HG03097 (cell line): Measurements from ENCODE around the gene CACNB3.

Experiments
- ATAC-seq: cut with Tn5 transposase; IDR thresholded peaks from one replicate; pipeline ENCODE4 v1.9.1; 2021; ENCODE audit not compliant: unreplicated experiment, low FRiP score

CACNB3 gene

GRCh38 chr12:48788524-48788853 lies 29.8 kb upstream of the CACNB3 start:
- ATAC-seq: no peak

DNA sequence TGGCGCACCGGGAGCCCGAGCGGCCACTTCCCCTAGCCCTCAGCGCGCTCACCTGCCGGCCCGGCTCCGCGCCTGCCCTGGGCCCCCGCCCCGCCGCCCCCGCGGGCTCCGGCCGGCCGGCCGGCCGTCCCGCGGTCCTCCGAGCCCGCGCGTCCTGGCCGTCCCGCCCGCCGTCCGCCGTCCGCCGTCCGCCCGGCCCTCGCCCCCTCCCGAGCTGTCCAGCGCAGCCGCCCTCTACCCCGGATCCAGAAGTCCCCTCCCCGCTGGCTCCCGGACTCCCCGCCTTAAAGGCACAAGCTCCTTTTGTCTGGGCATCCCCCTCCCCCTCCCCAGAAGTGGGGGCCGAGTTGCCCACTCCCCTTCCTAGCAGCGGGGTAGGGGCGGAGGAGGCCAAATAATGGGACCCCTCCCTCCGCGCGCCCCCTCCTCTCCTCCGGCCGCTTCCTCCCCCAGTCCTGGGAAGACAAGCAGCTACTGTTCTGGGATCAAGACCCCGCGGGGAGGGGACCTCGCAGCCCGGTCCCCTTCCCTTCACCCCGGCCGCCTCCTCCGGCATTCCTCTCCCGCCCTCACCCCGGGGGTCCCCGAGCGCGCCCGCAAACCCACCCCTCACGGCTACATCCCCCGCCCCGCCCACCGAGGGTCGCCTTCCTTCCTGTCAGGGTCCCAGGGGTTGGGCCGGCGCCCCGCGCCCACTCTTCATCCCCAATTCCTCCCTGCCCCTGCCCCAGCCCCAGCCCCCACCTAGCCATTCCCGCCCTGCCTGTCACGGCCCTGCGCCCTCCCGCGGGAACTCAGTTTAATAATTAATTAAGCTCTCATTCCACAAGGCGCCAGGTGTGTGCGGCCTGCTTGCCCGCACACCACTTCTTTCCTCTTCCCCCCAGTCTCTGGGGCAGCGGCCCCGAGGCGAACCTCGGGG lies 29.2 kb upstream of the CACNB3 start, which contains the start of gene ADCY6:
TSS of gene ADCY6 (minus strand) at position 236 of the 922 bp plus-strand sequence. CDS start 5,655 bp downstream, outside the sequence.
- no peak for ATAC-seq

DNA sequence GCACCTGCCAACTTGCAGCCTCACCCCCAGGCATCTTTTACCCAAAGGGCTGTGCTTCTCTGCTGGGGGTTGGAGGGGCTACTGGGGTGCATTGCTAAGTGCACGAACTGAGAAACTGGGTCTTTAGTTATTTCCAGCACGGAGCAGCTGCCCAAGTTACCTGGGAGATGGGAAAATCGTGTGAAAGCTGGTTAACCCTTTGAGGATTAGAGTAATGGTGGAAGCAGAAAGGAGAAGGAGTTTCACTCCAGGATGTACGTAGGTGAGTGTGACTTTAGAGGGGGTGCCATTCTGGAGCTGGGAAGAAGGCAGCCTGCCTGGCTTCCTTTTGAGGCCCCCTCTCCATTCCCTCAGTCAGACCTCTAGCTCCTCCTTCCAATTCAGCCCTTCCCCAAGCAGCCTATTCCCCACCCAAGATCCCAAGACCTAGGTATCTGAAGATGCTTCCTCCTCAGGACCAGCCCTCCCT lies 28.4 kb upstream of the CACNB3 start:
- no peak for ATAC-seq

- ATAC-seq: no peak
These were observed 24.6 kb upstream of the CACNB3 start for GRCh38 chr12:48793696-48794095.

- ATAC-seq: no peak
These were observed 23.4 kb upstream of the CACNB3 start for GRCh38 chr12:48794870-48795269.

DNA sequence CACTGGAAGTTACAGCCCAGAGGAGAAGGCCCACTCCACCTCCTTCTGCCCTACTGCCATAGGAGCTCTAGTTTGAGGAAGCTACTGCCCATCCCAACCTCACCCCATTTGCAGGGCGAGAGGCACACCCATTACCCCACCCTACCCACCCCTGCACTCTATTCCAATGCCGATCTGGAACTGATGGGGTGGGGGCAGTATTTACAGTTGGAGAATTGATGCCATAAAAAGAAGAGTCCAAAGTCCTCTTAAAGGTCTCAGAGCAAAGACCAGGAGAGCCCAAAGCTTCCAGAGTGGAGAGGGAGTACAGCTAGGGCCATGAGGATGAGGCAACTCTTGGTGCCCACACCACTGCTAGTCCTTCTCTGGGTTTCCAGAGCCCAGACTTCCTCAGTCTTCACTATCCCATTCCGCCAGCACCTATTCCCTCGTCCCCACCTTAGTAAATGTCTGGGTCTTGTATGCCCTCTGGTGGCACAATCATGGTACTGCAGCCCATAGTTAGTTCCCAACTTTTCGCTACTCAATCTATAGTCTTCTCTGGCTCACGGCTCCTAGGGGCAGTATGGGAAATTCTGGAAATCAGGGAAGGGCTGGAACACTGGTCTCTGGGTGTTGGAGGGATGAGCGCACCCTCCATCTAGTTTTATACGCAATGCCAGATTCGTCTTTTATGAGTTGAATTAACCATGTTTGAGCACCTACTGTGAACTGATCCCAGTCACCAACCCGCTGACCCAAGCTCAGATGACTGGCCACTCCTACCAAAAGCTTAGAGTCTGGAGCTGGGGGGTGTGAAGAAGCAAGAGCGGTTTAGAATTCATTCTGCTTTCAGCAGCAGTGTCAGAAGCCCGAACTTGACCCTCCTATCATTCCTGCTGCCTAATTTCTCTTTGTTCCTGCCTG lies 22.5 kb upstream of the CACNB3 start:
- no peak for ATAC-seq

DNA sequence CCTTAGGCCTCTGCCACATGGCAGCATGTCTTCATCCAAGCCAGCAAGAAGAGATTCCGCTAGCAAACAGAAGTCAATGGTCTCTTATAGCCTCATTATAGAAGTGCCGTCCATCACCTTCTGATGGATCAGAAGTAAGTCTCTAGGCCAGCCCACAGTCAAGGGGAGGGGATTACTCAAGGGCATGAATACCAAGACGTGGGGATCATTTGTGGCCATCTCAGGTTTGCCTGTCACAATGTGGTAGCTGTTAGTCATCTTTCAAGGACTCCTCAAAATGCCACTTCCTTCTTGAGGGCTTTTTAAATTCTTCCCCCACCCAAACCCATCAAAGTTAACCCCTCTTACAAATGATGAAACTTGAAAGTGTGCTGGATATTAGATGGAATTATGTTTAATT lies 21.3 kb upstream of the CACNB3 start:
- ATAC-seq: no peak

- no peak for ATAC-seq
These were observed 17.8 kb upstream of the CACNB3 start for GRCh38 chr12:48800457-48800856.

GRCh38 chr12:48800971-48801370 lies 17.3 kb upstream of the CACNB3 start:
- ATAC-seq: no peak

DNA sequence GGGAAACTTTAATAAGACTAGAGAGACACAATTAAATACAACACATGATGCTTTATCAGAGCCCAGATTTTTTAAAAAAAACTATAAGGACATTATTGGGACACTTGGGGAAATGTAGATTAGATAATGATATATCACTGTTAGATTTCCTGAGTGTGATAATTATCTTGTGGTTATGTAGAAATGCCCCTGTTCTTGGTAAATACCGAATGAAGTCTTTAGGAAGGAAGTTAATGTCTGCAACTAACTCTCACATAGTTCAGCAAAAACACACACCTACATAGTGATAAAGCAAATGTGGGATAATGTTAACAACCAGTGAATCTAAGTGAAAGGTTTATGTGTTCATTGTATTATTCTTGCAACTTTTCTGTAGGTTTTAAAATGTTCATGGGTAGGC lies 14.6 kb upstream of the CACNB3 start:
- ATAC-seq: no peak

- ATAC-seq: no peak
These were observed 10.3 kb upstream of the CACNB3 start for GRCh38 chr12:48807981-48808380.

DNA sequence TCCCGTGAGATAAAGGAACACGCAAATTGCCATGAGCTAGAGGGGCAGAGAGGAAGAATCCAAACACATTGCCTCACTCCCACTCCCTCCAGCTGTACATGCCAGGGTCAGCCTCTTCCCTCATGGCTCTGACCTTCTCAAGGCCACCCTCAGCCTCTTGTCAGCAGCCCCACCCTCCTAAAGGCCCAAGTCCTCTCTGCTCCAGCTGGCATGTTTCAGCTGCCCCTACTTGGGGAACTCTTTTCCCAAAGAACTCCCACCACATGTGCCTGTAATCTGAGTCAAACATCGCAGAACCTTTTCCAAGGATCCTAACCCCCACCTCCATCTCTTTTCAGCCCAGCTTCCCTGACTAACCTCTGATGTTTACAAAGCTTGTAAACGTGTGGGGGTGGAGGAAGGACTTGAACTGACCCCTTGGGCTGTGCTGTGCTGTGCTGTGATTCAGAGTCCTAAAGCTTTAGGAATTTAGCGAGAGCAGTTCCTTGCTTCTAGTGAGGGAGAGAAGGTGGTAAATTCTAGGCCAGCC lies 7.3 kb upstream of the CACNB3 start:
- no peak for ATAC-seq

- ATAC-seq: no peak
These were observed 6.7 kb upstream of the CACNB3 start for GRCh38 chr12:48811437-48812090.

DNA sequence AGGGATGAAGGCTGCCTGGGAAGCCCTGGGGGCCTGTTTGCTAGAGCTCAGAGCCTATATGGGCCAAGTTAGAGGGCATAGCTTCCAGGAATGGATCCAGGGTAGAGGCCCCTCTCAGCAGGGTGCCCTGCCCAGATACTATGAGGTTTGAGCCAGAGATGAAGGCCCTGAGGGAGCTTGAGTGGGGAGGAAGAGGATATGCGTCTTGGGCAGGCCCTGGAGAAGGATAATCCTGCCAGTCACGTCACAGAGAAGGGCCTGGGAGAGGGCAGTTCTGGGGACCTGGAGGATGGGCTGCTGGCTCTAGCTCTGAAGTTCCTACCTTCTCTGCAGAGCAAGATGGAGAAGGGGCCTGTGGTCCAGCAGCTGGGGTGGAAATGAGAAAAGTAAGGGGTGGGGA lies 5.9 kb upstream of the CACNB3 start:
- ATAC-seq: no peak

DNA sequence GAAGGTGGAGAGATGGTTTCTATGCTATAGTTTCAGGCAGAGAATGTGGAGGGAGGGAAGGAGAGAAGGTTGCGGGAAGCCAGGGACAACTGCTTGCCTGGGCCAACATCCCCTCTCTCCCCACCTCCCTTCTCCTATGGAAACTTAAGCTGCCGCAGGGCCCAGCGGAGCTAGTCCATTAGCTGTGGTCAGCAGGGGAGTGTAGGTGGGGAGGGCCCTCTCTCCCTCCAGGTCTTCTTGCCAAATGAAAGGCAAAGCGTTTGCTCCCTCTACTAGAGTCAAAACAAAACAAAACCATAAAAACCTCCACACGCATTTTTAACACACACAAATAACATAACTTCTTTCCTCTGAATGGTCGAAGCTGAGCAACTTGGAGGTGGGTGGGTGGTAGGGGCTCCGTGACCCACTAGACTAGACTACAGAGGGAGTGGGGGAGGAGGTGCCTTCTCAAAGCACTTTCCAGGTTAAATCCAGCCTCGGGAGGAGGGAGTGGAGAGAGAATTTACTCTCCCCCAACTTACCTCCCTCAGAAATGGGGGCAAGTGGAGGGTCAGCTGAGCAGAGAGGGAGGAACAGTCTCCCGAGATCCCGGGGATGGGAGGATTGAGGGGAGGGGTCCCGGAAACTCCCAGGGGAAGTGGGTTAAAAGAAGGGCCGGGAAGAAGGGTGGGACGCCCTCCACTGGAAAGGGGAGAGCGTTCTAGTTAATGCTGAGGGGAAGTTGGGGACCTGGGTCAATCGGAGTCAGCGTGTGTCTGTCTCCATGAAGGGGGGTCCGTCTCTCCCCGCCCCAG lies 4.6 kb upstream of the CACNB3 start:
- no peak for ATAC-seq

DNA sequence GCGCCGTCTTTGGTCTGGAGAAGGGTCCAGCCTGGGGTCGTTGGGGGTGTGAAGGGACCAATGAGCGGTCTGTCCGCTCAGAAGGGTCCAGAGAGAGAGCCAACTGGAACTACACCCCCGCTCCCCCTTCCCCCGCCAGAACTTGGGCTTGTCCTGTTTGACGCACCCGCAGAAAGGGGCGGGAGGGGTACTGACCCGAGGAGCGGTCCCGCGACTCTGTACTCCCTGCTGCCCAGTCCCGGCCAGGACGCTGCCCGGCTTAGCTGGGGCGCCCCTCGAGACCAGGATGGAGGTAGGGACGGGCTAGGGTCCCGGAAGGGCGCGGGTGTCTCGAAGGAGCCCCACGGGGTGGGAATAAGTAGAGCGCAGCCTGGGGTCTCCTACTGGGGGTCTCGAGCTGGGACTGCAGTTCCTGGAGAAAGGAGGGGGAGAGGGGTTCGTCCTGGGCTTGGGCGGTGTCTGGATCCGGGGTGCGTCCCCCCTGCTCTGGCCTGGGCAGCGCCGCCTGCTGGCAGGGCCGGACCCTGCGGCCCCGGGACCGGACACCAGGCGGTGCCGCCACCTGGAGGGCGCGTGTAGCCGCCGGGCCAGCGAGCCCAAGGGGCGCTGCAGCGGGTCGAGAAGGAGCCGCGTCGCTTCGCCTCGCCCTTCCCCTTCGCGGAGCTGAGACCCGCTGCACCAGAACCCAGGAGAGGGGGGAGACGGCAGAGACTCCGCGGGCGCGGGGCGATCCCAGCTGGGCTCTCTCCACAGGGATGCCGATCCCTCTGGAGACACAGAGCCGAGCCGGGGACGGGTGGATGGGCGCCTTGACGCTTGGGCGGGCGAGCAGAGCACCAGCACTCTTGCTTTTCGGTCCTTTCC lies 3.8 kb upstream of the CACNB3 start:
- ATAC-seq: peak; percentile 71

DNA sequence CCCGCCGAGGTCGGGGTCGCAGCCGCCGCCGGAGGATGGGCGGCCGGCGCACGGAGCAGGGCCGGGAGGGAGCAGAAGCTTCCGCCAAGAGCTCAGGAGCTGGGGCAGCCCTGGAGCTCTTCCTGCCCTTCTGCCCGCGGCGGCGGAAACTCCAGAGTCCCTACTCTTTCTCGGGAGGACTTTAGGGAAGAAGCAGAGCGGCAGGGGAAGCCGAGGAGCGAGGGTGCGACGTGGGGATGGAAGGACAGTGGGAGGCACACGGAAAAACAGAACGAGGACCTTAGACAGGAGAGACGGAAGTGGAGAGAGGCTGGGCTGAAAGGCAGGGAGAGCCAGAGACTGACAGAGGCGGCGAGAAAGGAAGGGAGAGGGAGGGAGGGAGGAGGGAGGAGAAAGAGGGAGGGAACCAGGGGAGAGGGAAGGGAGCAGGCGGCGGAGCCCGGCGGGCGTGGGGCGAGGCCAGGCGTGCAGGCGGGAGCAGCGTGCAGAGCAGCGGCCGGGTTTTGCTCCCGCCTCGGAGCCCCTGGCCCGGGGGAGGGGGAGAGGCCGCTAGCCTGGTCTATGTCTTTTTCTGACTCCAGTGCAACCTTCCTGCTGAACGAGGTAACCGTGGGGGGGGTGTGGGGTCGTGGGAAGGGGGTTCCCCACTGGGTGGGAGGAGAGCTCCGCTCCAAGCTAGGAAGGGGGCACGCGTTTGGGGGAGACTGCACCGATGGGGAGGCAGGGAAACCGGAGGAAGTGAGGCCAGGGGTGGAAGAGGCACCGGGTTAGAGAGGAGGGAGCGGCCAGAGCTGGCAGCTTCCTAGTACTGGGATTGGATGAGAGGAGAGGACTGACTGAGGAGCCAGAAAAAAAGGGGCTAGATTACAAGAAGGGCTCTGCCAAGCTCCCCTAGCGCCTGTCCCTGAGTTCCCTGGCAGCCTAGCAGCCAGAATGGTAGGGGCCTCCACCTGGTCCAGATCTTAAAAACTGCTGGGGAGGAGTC lies 2.9 kb upstream of the CACNB3 start:
- ATAC-seq: no peak
